Breast epithelium (tissue), 3 donors: ENCODE measurements around the gene MRPS25.

Experiments
- POLR2A ChIP-seq: fragments of 450-650 bp; IDR thresholded peaks from one replicate; pipeline ENCODE4 v1.6.1; 2016; ENCODE audit warnings: antibody characterized with exemption, mild to moderate bottlenecking, moderate library complexity
- POLR2AphosphoS5 ChIP-seq, 3 donors: sonication (generic); formaldehyde crosslinking; IDR thresholded peaks; one replicate each; pipeline ENCODE4 v1.6.1; 2017; ENCODE audit warnings: antibody characterized with exemption in 3 of 3
- TF ChIP-seq, protein P1 (sequence below), 3 donors: fragments of 450-650 bp; IDR thresholded peaks; one replicate each; pipeline ENCODE4 v1.5.1; 2016 to 2017; ENCODE audit warnings: antibody characterized with exemption in 3 of 3, mild to moderate bottlenecking in 3 of 3, moderate library complexity in 3 of 3

DNA sequence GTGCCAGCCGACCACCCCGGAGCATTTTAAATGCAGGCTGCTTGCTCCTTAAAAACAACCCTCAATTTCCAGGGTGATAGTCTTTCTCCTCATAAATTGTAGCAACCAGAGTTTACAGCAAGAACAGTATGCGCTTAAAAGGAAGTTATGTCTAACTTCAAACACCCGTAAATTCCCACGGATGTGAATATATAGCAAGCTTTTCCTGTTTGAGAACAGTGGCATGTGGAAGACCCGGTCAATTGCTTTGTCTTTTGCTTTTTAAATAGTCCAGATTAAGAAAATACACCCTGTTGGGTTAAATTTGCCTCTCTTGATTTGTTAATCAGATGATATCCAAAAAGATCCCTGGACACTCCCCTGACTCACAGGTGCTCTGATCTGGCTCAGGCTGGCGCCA lies 20.8 kb downstream of the MRPS25 start:
- TF ChIP-seq, protein P1, sequence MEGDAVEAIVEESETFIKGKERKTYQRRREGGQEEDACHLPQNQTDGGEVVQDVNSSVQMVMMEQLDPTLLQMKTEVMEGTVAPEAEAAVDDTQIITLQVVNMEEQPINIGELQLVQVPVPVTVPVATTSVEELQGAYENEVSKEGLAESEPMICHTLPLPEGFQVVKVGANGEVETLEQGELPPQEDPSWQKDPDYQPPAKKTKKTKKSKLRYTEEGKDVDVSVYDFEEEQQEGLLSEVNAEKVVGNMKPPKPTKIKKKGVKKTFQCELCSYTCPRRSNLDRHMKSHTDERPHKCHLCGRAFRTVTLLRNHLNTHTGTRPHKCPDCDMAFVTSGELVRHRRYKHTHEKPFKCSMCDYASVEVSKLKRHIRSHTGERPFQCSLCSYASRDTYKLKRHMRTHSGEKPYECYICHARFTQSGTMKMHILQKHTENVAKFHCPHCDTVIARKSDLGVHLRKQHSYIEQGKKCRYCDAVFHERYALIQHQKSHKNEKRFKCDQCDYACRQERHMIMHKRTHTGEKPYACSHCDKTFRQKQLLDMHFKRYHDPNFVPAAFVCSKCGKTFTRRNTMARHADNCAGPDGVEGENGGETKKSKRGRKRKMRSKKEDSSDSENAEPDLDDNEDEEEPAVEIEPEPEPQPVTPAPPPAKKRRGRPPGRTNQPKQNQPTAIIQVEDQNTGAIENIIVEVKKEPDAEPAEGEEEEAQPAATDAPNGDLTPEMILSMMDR (IDR thresholded peaks at IDR 0.05), result no peak
- TF ChIP-seq POLR2AphosphoS5 (IDR thresholded peaks at IDR 0.05) (no peak), POLR2A (no peak)
